BJ (cell line): ENCODE results near the gene MOK. TPM values are rescaled to one million over a fixed set of nuclear protein-coding genes. Genes with fewer than 3 reads are reported as not detected.

ENCODE experiments used
- CTCF ChIA-PET: fragments of 350-600 bp; formaldehyde crosslinking; extraction: SDS; loops from one replicate; lab custom pipeline; 2021; ENCODE audit warnings: antibody characterized with exemption, inconsistent platforms; lab: Yijun Ruan, JAX
- POLR2A ChIA-PET: fragments of 300-600 bp; sonication (Branson Sonifier 250); formaldehyde crosslinking; extraction: SDS; loops from one replicate; lab custom pipeline; 2021; ENCODE audit warnings: antibody characterized with exemption; lab: Charles Lee
- DNase-seq: peaks from one replicate; pipeline ENCODE4 v3.0.0-alpha.2; 2011; ENCODE audit warnings: low read depth
- H3K27me3 ChIP-seq: 2 replicates; pipeline ENCODE4 v1.6.0; 2011; ENCODE audit warnings: low read length; ENCODE audit not compliant: control insufficient read depth, insufficient read depth
- H3K36me3 ChIP-seq: 2 replicates; pipeline ENCODE4 v1.5.1; 2011; ENCODE audit warnings: low read length; ENCODE audit not compliant: control insufficient read depth, insufficient read depth
- H3K4me3 ChIP-seq: 2 replicates; pipeline ENCODE4 v1.5.1; 2011; ENCODE audit warnings: low read depth, mild to moderate bottlenecking, control low read depth, low read length
- polyA plus RNA-seq: library from polyadenylated mRNA; depleted of rRNA; stranded (reverse); fragments of >200 nt; gene quantifications from 2 replicates; pipeline ENCODE4 v1.2.3, GENCODE V29; 2011
- TF ChIP-seq, protein P1 (sequence below): IDR thresholded peaks from 2 replicates; pipeline ENCODE4 v1.5.1; 2011; ENCODE audit warnings: low read depth, mild to moderate bottlenecking, control low read depth, inconsistent platforms, low read length, moderate library complexity; ENCODE audit not compliant: insufficient read depth

Gene MOK
- polyA plus RNA-seq, 1 experiment, result 26.0 TPM

DNA sequence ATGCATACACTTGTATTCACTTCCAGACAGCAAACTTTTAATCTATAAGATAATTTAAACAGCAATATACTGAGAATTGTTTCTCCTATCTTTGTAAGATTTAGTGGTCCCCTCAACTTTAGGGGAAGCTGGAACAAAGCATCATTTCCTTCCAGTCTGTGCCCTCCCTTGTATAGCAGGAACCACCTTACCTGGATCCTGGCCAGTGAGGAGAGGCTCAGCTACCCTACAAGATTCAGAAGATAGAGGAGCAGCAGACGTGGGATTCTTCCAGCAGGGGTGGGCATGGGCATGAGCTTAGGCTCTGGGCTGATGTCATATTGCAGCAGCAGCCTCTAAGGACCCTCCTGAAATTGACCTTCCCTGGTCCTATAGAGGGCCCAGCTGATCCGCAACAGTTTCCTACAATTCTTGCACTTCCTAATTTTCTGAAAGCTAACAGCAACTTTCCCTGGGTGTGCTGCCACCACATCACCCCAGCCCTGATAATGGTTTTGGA, 21.3 kb downstream of the MOK start:
- Histone ChIP-seq H3K4me3 (no peak overlapping the region), H3K36me3 (no peaks in the 10 kb centered on the region), H3K27me3 (no peaks in the 10 kb centered on the region)
- DNase-seq, result no peak
- ChIA-PET POLR2A (no interaction called here), CTCF (interaction anchor here (0.7 kb wide), 1 partner anchor 25 kb away, joined by 3 read pairs; no protein-coding TSS in a partner anchor)
- TF ChIP-seq, protein P1, sequence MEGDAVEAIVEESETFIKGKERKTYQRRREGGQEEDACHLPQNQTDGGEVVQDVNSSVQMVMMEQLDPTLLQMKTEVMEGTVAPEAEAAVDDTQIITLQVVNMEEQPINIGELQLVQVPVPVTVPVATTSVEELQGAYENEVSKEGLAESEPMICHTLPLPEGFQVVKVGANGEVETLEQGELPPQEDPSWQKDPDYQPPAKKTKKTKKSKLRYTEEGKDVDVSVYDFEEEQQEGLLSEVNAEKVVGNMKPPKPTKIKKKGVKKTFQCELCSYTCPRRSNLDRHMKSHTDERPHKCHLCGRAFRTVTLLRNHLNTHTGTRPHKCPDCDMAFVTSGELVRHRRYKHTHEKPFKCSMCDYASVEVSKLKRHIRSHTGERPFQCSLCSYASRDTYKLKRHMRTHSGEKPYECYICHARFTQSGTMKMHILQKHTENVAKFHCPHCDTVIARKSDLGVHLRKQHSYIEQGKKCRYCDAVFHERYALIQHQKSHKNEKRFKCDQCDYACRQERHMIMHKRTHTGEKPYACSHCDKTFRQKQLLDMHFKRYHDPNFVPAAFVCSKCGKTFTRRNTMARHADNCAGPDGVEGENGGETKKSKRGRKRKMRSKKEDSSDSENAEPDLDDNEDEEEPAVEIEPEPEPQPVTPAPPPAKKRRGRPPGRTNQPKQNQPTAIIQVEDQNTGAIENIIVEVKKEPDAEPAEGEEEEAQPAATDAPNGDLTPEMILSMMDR, result no peak

DNA sequence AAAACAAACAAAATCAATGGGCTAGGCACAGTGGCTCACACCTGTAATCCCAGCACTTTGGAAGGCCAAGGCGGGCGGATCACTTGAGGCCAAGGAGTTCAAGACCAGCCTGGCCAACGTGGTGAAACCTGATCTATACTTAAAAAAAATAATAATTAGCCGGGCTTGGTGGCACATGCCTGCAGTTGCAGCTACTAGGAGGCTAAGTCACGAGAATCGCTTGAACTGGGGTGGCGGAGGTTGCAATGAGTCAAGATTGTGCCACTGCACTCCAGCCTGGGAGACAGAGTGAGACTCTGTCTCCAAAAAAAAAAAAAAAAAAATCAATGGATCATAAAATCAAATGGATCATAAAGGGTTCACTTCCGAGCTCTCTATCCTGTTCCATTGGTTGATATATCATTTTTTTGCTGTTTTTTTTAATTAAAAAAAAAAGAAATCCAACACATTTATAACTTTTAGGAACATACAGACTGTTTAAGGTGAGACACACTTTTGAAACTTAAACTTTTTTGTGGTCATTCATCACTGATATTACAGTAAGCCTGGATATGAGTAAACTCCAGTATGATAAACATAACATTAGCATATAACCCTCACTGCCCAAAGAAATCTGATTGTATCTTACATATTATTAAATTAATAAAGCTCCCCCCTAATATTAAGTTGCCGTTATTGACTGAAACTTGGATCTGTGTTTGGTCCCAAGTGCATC, 22.1 kb downstream of the MOK start:
- ChIA-PET POLR2A (no interaction called here), CTCF (no interaction called here)
- TF ChIP-seq, protein P1, result no peak
- Histone ChIP-seq H3K4me3 (no peak overlapping the region), H3K27me3 (no peaks in the 10 kb centered on the region), H3K36me3 (no peaks in the 10 kb centered on the region)
- DNase-seq, result no peak

DNA sequence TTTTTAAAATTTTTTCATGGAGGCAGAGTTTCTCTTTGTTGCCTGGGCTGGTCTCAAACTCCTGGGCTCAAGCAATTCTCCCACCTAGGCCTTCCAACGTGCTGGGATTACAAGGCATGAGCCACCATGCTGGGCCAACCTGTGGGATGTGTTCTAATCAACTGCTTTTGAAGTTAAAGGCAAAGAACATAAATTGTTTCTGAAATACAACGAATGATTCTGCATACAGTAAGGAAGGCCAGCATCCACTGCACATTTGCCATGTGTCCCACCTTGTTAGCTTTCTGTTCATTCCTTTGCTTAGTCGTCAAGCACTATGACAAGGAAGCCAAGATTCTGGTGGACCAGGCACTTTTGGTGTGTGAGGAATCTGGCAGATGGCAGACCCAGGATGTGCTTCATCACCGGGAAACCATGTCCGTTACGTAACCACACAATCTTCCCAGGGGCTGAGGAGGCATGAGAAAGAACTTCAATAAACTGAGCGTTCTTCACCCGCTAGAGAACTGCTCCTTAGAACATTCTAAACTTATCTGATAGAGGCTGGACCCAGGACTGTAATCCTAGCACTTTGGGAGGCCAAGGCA, 24.5 kb downstream of the MOK start:
- Histone ChIP-seq H3K36me3 (no peaks in the 10 kb centered on the region), H3K4me3 (no peak overlapping the region), H3K27me3 (no peaks in the 10 kb centered on the region)
- peak; percentile 93 for DNase-seq
- POLR2A ChIA-PET, result no interaction called here
- TF ChIP-seq, protein P1, result no peak
- CTCF ChIA-PET, result interaction anchor here (0.7 kb wide), 1 partner anchor 10 kb away, joined by 3 read pairs; no protein-coding TSS in a partner anchor

DNA sequence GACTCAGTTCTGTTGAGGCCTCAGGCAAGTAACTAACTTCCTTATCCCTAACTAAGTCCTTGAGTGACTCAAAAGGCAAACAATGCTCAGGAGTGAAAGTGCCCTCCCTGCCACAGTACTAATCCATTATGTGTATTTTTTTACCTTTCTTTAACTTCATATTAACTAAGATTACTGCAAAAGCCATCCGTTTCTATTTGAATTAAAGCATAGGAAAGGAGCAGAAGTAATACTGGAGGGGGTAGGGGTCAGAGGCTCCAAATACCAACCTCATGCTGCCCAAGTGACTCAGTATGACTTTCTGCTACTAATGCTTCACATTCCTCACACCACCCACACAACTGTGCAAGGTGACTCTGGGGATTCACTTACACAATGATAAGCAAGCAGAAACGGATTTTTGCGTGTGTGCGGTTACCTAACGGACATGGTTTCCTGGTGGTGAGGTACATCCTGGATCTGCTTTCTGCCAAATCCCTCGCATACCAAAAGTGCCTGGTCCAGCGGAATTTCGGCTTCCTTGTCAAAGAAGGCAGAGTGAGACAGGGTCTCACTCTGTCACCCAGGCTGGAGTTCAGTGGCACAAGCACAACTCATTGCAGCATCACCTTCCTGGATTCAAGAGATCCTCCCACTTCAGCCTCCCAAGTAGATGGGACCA, 25.1 kb downstream of the MOK start:
- CTCF ChIA-PET, result no interaction called here

DNA sequence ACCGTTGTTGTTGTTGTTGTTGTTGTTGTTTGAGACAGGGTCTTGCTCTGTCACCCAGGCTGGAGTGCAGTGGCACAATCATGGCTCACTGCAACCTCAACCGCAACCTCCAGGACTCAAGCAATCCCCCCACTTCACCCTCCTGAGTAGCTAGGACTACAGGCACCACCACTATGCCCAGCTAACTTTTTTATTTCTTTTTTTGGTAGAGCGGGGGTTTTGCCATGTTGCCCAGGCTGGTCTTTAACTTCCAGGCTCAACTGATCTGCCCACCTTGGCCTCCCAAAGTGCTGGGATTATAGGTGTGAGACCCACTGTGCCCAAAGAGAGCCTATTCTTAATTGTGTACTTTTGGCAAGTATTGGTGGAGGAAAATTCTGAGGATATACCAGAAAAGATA, 25.7 kb downstream of the MOK start:
- TF ChIP-seq, protein P1, result no peak
- no peaks in the 10 kb centered on the region for H3K36me3 ChIP-seq
- ChIA-PET POLR2A (no interaction called here), CTCF (interaction anchor here (0.6 to 0.9 kb wide), 2 partner anchors 17 to 23 kb away, joined by 3 to 4 read pairs; no protein-coding TSS in a partner anchor)
- H3K4me3 ChIP-seq, result no peak overlapping the region
- DNase-seq, result no peak
- H3K27me3 ChIP-seq, result no peaks in the 10 kb centered on the region

More for the DNA sequence above, 25.1 kb downstream of the MOK start:
- H3K36me3 ChIP-seq, result no peaks in the 10 kb centered on the region
- peak; percentile 93 for DNase-seq
- TF ChIP-seq, protein P1, result no peak
- POLR2A ChIA-PET, result no interaction called here
- H3K4me3 ChIP-seq, result no peak overlapping the region
- no peaks in the 10 kb centered on the region for H3K27me3 ChIP-seq
